ENCODE results near the gene SCML1.

GRCh38 chrX:17735406-17735805 is 1.9 kb upstream of the SCML1 start:
- TF ChIP-seq CTCF (IDR thresholded peaks at IDR 0.05; ENCODE audit: low read depth, low read length) (no peak), EZH2phosphoT487 (IDR thresholded peaks at IDR 0.05; ENCODE audit: low read depth) (no peak)
